Right forelimb (tissue), 1 donor: Measurements from ENCODE around the gene KIAA0232.
"Not testable (repeated sequence)": the region's sequence is repeated elsewhere in the genome, so short reads cannot be mapped to it uniquely, and the experiment has no call there.

Source experiments
- DNase-seq: peaks from one replicate; pipeline ENCODE4 v3.0.0-alpha.2; 2018

Gene KIAA0232

DNA sequence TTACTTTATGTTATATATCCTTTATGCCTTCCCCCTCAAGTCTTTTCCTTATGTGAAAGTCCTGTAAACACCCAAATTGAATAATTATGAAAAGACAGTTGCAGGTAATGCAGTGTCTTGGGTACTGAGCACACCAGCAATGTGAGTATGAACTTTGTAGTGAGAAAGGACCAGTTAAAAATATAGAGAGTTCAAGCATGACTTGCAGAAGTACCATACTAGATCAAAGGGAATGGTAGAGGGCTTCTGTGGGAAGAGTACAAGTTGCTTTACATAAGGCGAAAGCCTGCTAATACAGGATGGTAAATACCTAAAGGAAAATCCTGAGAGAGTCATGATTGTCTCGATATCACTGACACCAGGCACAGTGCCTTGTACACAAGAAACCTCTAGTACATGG lies 25.7 kb downstream of the KIAA0232 start:
- DNase-seq: no peak

DNA sequence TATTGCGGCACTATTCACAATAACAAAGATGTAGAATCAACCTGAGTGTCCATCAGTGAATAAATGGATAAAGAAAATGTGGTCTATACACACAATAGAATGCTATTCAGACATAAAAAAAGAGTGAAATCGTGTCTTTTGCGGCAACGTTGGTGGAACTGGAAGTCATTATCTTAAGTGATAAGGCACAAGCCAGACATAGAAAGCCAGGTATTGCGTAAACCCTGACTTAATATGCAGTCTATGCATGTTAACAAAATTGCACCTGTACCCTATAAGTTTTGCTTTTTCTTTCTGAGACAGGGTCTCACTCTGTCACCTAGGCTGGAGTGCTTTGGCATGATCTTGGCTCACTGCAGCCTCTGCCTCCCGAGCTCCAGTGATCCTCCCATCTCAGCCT lies 28.6 kb downstream of the KIAA0232 start:
- DNase-seq: no peak

- no peak for DNase-seq
Measured at GRCh38 chr4:6812766-6813165, 30.2 kb downstream of the KIAA0232 start.

- DNase-seq: no peak
Measured at GRCh38 chr4:6813725-6814124, 31.2 kb downstream of the KIAA0232 start.

DNA sequence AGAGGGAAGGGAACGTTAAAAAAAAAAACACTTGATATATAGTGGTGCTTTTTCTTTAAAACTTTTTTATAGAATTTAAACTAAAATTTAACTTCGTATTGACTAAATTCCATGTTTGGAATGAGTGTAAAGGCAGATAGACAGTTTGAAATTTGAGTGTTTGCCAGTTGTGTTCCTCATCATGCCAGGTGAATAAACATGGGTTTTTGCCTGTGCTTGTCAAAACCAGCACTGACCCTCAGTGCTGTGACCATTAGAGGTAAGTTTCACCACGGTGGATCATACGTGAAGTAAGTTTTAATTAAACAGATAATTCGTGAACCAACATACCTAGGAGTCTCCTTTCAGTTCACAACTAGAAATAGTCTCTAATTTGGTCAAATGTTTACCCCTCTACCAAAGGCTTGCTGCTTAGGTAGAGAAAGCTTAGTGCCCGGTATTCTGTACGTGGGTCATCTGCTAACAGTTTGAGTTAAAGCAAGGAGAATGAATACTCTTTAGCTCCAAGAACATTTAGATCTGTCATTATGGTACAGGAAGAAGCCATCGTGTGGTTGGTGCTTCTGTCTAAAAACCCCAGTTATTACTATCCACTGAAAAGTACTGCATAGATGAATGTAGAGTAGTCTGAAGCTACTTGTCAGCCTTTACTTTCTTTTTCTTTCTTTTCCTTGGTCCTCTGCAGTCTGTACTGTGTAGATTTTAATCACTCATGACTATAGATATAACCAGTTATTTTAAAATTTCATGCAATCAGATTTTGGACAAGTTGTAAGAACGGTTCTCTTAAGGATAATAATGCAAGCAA lies 32.7 kb downstream of the KIAA0232 start:
- DNase-seq: no peak

DNA sequence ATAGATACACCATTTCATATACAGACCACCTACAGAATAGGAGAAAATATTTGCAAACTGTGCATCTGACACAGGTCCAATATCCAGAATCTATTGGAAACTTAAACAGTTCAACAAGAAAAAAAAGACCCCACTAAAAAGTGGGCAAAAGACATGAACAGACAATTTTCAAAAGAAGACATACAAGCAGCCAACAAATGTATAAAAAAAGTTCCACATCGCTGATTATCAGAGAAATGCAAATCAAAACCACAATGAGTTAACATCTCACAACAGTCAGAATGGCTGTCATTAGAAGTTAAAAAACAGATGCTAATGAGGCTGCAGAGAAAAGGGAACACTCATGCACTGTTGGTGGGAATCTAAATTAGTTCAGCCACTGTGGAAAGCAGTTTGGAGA lies 36.8 kb downstream of the KIAA0232 start:
- DNase-seq: no peak

DNA sequence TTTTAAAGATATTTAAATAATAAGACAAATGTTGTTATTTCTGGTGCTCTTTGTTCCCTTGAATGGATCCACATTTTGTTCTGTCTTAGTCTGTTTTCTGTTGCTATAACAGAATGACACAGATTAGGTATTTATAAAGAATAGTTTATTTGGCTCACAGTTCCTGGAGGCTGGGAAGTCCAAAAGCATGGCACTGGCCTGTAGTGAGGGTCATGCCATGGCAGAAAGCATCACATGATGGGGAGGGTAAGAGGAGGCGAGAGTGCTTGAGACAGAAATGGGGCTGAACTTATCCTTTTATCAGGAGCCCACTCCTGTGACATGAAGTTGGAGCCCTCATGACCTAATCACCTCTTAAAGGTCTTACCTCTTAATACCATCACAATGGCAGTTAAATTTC lies 38.2 kb downstream of the KIAA0232 start:
- no peak for DNase-seq

DNA sequence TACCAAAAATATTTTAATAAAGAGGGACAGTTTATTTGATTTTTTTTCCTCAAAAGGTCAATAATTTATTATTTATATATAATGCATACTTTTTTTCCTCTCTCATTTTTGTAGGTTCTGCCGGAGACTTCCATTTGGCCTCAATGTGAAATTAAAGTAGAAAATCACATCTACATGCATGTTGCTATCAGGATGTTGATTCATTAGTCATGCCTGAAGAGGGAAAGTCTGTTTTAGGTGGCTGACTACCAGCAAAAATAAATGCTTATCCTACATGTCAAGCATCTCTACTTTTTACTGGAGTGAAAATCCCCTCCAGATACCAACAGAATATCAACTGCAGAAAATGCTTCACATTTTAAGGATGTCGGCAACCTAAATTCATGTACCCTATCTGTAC lies 41.5 kb downstream of the KIAA0232 start:
- DNase-seq: no peak

- no peak for DNase-seq
Measured at GRCh38 chr4:6824772-6825402, 42.4 kb downstream of the KIAA0232 start.

DNA sequence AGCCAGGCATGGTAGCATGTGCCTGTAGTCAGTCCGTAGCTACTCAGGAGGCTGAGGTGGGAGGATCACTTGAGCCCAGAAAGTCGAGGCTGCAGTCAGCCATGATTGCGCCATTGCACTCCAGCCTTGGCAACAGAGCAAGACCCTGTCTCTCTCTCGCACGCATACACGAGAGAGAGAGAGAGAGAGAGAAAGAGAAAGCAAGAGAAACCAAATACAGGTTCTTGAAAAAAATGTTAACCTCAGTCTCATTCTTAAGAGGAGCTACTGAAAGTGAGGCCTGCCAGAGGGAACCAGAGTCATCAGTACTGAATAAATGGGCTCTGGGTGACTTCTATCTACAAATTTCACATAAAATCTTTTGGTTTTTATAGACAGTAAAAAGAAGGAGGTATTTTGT lies 42.9 kb downstream of the KIAA0232 start:
- DNase-seq: no peak

GRCh38 chr4:6826781-6827508 lies 44.4 kb downstream of the KIAA0232 start:
- DNase-seq: no peak

- no peak for DNase-seq
Measured at GRCh38 chr4:6829086-6829485, 46.6 kb downstream of the KIAA0232 start.

DNA sequence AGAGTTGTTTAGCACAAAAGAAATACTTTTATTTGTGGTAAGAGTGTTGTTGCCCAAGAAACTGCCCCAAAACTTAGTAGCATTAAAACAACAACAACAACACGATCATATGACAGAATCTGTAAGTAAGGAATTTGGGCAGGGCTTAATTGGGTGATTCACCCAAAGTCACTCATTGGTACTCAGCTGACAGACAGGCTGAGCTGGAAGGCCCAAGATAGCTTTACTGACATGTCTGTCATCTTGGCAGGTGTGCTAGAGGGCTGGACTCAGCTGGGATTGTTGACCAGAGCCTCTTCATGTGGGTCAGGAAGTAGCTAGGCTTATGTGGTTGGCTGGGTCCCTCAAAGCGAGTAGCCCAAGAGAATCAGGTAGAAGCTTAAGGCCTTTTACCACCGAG lies 52.3 kb downstream of the KIAA0232 start:
- no peak for DNase-seq

DNA sequence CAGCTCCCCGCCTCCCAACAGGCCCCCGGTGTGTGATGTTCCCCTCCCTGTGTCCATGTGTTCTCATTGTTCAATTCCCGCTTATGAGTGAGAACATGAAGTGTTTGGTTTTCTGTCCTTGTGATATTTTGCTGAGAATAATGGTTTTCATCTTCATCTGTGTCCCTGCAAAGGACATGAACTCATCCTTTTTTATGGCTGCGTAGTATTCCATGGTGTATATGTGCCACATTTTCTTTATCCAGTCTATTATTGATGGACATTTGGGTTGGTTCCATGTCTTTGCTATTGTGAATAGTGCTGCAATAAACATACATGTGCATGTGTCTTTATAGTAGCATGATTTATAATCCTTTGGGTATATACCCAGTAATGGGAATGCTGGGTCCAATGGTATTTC lies 53.1 kb downstream of the KIAA0232 start:
- not testable (repeated sequence) for DNase-seq

GRCh38 chr4:6837106-6837505 lies 54.6 kb downstream of the KIAA0232 start:
- not testable (repeated sequence) for DNase-seq

DNA sequence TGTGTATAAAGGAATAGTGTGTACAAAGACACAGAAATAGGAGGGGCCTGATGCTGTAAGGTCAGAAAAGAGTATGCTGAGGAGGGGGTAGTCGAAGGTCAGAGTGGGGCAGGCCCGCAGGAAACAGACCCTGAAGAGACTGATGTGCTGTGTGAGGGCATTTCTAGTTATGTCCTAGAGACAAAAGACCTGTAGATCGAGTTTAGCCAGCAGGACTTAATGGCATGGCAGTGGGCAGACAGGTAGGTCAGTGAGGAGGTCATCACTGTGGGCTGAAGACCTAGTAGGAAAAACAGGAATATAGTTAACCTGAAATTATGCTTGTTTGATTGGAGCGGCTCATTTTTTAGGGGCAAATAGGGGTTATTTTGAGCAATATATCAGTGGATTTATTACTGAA lies 57.1 kb downstream of the KIAA0232 start:
- no peak for DNase-seq

DNA sequence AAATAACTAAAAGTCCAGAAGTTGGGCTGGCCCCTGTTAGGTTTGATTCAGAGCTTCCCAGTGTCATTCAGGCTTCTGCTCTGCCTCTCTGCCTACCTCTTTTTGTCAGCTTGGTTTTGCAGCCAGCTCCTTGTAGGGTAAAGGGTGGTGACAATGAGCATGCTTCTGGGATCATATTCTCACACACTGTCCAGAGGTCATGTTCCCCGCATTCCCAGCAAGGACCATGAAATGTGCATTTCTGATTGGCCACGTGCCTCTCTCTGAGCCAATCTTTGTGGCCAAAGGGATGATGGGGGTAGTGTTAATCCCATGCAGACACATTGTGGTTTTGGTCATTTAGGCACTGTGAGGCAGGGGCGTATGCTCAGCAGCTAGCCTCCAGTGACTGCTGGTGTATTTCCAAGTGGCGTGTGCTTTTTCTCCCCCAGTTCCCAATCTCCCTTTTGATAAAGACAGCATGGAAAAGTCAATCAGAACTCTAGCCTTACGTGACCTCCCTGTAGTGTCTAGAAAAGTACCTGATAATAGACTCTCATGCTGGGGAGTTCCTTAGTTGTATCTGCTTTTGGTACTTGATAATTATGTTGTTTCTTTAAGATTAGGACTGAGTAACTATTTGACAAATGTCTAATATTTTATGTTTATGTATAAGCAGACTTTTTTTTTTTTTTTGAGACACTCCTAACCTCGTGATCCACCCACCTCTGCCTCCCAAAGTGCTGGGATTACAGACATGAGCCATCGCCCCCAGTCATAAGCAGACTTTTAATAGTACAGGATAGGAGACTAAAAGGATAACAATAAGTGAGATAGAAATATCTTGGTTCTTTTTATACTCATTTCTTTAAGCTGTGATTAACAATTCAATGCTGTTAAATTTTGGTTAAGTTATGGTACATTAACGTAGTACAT lies 57.8 kb downstream of the KIAA0232 start:
- DNase-seq: no peak

GRCh38 chr4:6845027-6845426 lies 62.5 kb downstream of the KIAA0232 start:
- DNase-seq: no peak

- DNase-seq: no peak
Measured at GRCh38 chr4:6845574-6845973, 63.0 kb downstream of the KIAA0232 start.

GRCh38 chr4:6847178-6847577 lies 64.7 kb downstream of the KIAA0232 start:
- no peak for DNase-seq

DNA sequence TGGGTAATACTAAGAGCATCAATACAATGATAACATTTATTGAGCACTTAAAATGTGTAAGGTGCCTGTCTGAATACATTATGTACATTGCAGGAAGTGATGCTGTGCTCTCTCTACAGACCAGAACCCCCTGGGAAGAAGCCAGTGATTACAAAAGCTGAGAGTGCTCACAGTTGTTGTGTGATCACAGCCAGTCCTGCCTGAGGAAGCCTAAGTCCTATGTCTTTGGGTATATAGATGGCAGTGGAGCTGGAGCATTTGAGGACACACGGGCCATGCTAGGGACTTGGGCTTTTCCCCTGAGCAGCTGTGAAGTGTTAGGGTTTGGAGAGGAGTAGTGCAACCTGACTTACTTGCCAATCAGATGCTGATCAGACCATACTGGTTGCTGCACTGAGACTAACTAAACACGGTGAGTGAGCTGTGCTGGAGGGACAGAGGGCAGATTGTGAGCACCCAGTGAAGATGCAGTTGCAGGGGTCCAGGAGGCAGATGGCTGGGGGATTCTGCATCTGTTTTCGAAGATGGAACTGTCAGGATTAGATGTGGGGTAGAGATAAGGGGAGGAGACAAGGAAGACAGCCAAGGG lies 66.3 kb downstream of the KIAA0232 start:
- DNase-seq: no peak

- DNase-seq: no peak
Measured at GRCh38 chr4:6849691-6850090, 67.2 kb downstream of the KIAA0232 start.
